ENCODE measurements around the gene CWC27. TPM values are rescaled to one million over a fixed set of nuclear protein-coding genes. Genes with fewer than 3 reads are reported as not detected.

CWC27 gene
- polyA plus RNA-seq (2011; rRNA removed) = 24.3 and 48.5 TPM in 2 replicates
- 7.1 and 8.1 TPM in 2 replicates for polyA plus RNA-seq (2012; cell fraction: cytosol; rRNA removed)
- polyA plus RNA-seq (2012; cell fraction: nucleus; rRNA removed) = 2.4 and 3.5 TPM in 2 replicates
- 24.1 to 25.8 TPM (median 24.4 TPM) in 3 replicates for polyA plus RNA-seq (2017; fragmentation: RNase III; extraction: RNeasy Plus Mini Kit Qiagen cat#74134 plus additional on column Dnase treatment)
- polyA minus RNA-seq (2011; rRNA and poly(A)+ RNA removed) = 17.4 and 20.4 TPM in 2 replicates

GRCh38 chr5:64768358-64769312, at the start of gene CWC27, which contains the start of gene SREK1IP1:
Gene CWC27 (plus strand): TSS chr5:64768930. CDS start chr5:64769147, 217 bp downstream.
Gene SREK1IP1 (minus strand): TSS chr5:64768691. CDS start chr5:64768517, 174 bp downstream.
- ChIA-PET POLR2A (no interaction called here), CTCF (interaction anchor here (1.4 kb wide), 1 partner anchor 20 kb away, joined by 5 read pairs; no protein-coding TSS in a partner anchor)

GRCh38 chr5:64722588-64722987, 46.1 kb upstream of the CWC27 start:
- Histone ChIP-seq H3K9me3 (no peaks in the 10 kb centered on the region), H3K4me3 (no peak overlapping the region), H3K4me1 (no peaks in the 10 kb centered on the region), H3K27ac (no peak overlapping the region), H3K4me2 (no peak overlapping the region)
- no peak for DNase-seq (ENCODE audit: low read depth in 1 of 2, low spot score in 1 of 2)
- no peak for FAIRE-seq
- CTCF ChIA-PET = no interaction called here
- no peak for ATAC-seq
- WGBS (ENCODE audit: missing lambda C conversion rate) = 67% methylated on average over 3 of the region's 3 CpGs
- POLR2A ChIA-PET = no interaction called here
- TF ChIP-seq RAD21 (conservative IDR thresholded peaks at IDR 0.05 in 1 of 2, IDR thresholded peaks at IDR 0.05 in 1 of 2) = no peak
- no peak for TF ChIP-seq BCL3 (IDR thresholded peaks at IDR 0.05)
- TF ChIP-seq ZC3H11A (IDR thresholded peaks at IDR 0.05) = no peak
- no peak for TF ChIP-seq ESRRA (IDR thresholded peaks at IDR 0.05; ENCODE audit: borderline replicate concordance, low read length)
- TF ChIP-seq MAFK (IDR thresholded peaks at IDR 0.05; ENCODE audit: partially characterized antibody) = no peak
- no peak for TF ChIP-seq ZFP36 (IDR thresholded peaks at IDR 0.05; ENCODE audit: borderline replicate concordance, partially characterized antibody)
- TF ChIP-seq POLR2A (IDR thresholded peaks at IDR 0.05; ENCODE audit: low read length) = no peak
- TF ChIP-seq HOXB13 (CRISPR knock-in tag; IDR thresholded peaks at IDR 0.05; ENCODE audit: low read depth) = no peak
- TF ChIP-seq PBX3 (IDR thresholded peaks at IDR 0.05) = no peak
- no peak for TF ChIP-seq CBX8 (IDR thresholded peaks at IDR 0.05)
- no peak for TF ChIP-seq POLR2AphosphoS2 (conservative IDR thresholded peaks at IDR 0.05; ENCODE audit: low read length)
- TF ChIP-seq MAX (IDR thresholded peaks at IDR 0.05) = no peak
- no peak for TF ChIP-seq HOXB5 (CRISPR knock-in tag; IDR thresholded peaks at IDR 0.05)
- TF ChIP-seq ZNF302 (CRISPR knock-in tag; IDR thresholded peaks at IDR 0.05) = no peak
- TF ChIP-seq JUN (IDR thresholded peaks at IDR 0.05) = no peak
- TF ChIP-seq TP53 (CRISPR knock-in tag; IDR thresholded peaks at IDR 0.05) = no peak
- TF ChIP-seq USF2 (IDR thresholded peaks at IDR 0.05) = no peak

More at GRCh38 chr5:64768358-64769312, at the start of gene CWC27, which contains the start of gene SREK1IP1:
- peak; percentile 97 for TF ChIP-seq KDM5A (IDR thresholded peaks at IDR 0.05)
- TF ChIP-seq GATA3 (IDR thresholded peaks at IDR 0.05; ENCODE audit: borderline replicate concordance) = peak; percentile 77; the same call in 1 of the 2 replicates
- TF ChIP-seq MYC (IDR thresholded peaks at IDR 0.05; ENCODE audit: borderline replicate concordance, low read length) = 0 out of 2 replicates have a peak, but pooled peaks have one; percentile 33
- peak; percentile 80 for TF ChIP-seq PHF8 (IDR thresholded peaks at IDR 0.05; ENCODE audit: borderline replicate concordance, low read depth)
- peak; percentile 56 for TF ChIP-seq POLR2A (IDR thresholded peaks at IDR 0.05; ENCODE audit: low read length)
- peak; percentile 86 for TF ChIP-seq JUN (IDR thresholded peaks at IDR 0.05)
- TF ChIP-seq BHLHE40 (IDR thresholded peaks at IDR 0.05; ENCODE audit: low read depth, low read length) = peak; percentile 46; the same call in 1 of the 2 replicates
- TF ChIP-seq RCOR1 (IDR thresholded peaks at IDR 0.05; ENCODE audit: low read depth, low read length) = no peak
- TF ChIP-seq REST (IDR thresholded peaks at IDR 0.05) = no peak
- peak; percentile 83 for TF ChIP-seq HDAC2 (IDR thresholded peaks at IDR 0.05)
- TF ChIP-seq CHD2 (IDR thresholded peaks at IDR 0.05; ENCODE audit: low read length, partially characterized antibody) = no peak
- TF ChIP-seq NR3C1 (IDR thresholded peaks at IDR 0.05) = no peak
- peak; percentile 75 for TF ChIP-seq MAX (IDR thresholded peaks at IDR 0.05)
- Histone ChIP-seq H3K4me2 (peak within 1 kb of the TSS; percentile 99), H3K27ac (peak within 1 kb of the TSS; percentile 94 to 95), H3K9me3 (no peaks in the 10 kb centered on the region), H3K4me3 (peak within 1 kb of the TSS; percentile 91), H3K4me1 (peaks cover 27% of the 10 kb centered on the region; the same call in 2 of the 3 replicates)
- DNase-seq (ENCODE audit: low read depth in 1 of 2, low spot score in 1 of 2) (peak; percentile 66 to 92), FAIRE-seq (peak; percentile 80), ATAC-seq (peak; percentile 99)
- under 1% methylated on average over 41 of the region's 48 CpGs for WGBS (ENCODE audit: missing lambda C conversion rate)
